ENCODE measurements around the gene IGF2R. TPM values are rescaled to one million over a fixed set of nuclear protein-coding genes. Genes with fewer than 3 reads are reported as not detected.

Gene IGF2R
- total RNA-seq, 1 experiment from 2014 or later = 75.3 TPM

- Mint-ChIP-seq H3K4me3 (no peak overlapping the region), H3K9me3 (no peaks in the 10 kb centered on the region), H3K27ac (no peak overlapping the region), H3K36me3 (peaks cover 33% of the 10 kb centered on the region), H3K27me3 (ENCODE audit: low read depth) (no peaks in the 10 kb centered on the region), H3K4me1 (peaks cover 6% of the 10 kb centered on the region; the same call in 1 of the 2 replicates)
- no peak for DNase-seq (ENCODE audit: low spot score)
- TF ChIP-seq PRRX2 (CRISPR knock-in tag; IDR thresholded peaks at IDR 0.05) (no peak), ETV6 (CRISPR knock-in tag; IDR thresholded peaks at IDR 0.05) (no peak), SP1 (CRISPR knock-in tag; conservative IDR thresholded peaks at IDR 0.05) (no peak), ELF4 (CRISPR knock-in tag; IDR thresholded peaks at IDR 0.05; ENCODE audit: low read depth) (no peak), ZNF671 (CRISPR knock-in tag; IDR thresholded peaks at IDR 0.05) (no peak), ATF2 (CRISPR knock-in tag; IDR thresholded peaks at IDR 0.05; ENCODE audit: borderline replicate concordance, low read depth) (no peak), ZNF416 (CRISPR knock-in tag; IDR thresholded peaks at IDR 0.05) (no peak), USF1 (CRISPR knock-in tag; IDR thresholded peaks at IDR 0.05) (no peak), STAT6 (CRISPR knock-in tag; conservative IDR thresholded peaks at IDR 0.05; ENCODE audit: low read depth) (no peak), FOXP1 (CRISPR knock-in tag; IDR thresholded peaks at IDR 0.05; ENCODE audit: borderline replicate concordance) (no peak), ZNF232 (CRISPR knock-in tag; IDR thresholded peaks at IDR 0.05) (no peak), E2F4 (CRISPR knock-in tag; IDR thresholded peaks at IDR 0.05; ENCODE audit: borderline replicate concordance, low read depth) (no peak), MAX (CRISPR knock-in tag; IDR thresholded peaks at IDR 0.05) (no peak), GABPB1 (CRISPR knock-in tag; IDR thresholded peaks at IDR 0.05) (no peak), AR (CRISPR knock-in tag; IDR thresholded peaks at IDR 0.05) (no peak), NR3C1 (CRISPR knock-in tag; conservative IDR thresholded peaks at IDR 0.05; ENCODE audit: low read depth) (no peak), HMGXB4 (CRISPR knock-in tag; IDR thresholded peaks at IDR 0.05) (no peak), JAZF1 (CRISPR knock-in tag; IDR thresholded peaks at IDR 0.05) (no peak)
- ChIA-PET CTCF (no interaction called here), POLR2A (no interaction called here)
- no peak for ATAC-seq
Observed at GRCh38 chr6:160106010-160106409, 137.1 kb downstream of the IGF2R start.
